Occipital lobe (tissue), 2 donors: ENCODE data around the gene TRAF3. TPM values are rescaled to one million over a fixed set of nuclear protein-coding genes. Genes with fewer than 3 reads are reported as not detected.
"Not testable (repeated sequence)": the region's sequence is repeated elsewhere in the genome, so short reads cannot be mapped to it uniquely, and the experiment has no call there.

ENCODE experiments used
- DNase-seq: peaks from one replicate; lab custom pipeline; 2025; lab: John Stamatoyannopoulos, UW
- total RNA-seq: library from RNA; depleted of rRNA; stranded (reverse); fragments of >200 nt; gene quantifications from one replicate; pipeline ENCODE4 v1.2.3, GENCODE V29; 2014

The TRAF3 gene
- total RNA-seq, 1 donor from 2014 or later, result 20.1 TPM

DNA sequence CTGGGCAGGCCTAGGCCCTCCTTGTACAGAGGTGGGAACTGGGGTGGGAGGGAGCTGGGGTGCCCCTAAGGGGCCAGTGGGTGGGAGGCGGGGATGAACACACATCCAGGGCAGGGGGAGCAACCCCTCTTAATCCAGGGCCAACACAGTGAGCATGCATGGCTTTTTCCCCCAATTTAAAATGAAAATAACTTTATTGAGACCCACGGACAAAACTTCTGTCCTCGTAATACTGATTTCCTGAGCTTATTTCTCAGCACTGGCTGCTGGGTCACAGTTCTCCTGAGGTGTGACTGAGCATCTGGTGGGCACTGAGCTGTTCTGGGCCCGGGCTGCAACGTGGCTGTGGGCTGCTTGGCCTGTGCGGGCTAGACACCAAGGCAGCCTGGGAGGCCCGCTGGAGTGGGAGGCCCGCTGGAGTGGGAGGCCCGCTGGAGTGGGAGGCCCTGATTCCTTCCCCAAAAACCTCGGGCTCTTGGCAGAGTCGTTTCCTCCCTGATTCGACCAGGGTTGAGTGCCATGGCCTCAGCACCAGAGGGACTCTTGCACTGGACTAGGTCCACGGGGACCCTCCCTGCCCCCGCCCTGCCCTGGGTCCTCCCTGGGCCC is 24.9 kb upstream of the TRAF3 start:
- no peak for DNase-seq

DNA sequence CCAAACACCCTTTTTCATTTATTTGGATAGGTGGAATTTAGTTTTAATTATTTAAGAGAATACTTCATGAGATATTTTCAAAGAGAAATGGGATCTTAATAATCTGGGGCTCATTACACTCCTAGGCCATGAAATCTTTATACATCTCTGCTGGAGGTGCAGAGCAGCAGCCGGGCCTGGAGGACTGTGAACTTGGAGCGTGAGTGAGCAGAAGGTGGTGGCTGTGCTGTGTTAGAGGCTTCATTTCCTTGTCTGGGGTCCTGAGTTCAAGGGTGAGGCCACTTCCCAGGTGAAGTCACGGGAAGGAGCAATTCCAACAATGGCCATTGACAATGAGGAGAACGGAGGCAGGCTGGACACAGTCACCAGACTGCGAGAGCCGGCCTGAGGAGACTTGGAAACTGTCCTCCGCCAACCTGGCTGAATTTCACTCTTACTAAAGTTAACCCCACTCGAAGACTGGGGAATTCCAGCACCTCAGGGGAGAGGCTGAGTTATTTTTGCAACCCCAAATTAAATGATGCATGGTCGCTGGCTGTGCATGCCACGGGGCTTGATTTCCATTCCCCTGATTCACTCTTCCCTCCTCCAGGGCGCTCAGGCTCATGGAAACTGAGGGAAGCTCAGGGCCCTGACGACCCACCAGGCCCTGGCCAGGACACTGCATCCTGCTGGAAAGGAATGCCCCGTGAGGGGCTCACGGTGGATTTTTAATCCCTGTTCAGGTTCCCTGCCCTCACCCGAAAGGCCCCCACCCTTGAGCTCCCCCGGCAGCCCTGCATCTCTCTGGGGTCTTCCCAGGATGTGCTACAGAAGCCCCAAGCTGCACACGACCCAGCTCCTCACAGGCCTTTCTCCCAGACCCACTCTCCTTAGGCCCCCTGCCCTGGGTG is 22.6 kb upstream of the TRAF3 start:
- no peak for DNase-seq

DNA sequence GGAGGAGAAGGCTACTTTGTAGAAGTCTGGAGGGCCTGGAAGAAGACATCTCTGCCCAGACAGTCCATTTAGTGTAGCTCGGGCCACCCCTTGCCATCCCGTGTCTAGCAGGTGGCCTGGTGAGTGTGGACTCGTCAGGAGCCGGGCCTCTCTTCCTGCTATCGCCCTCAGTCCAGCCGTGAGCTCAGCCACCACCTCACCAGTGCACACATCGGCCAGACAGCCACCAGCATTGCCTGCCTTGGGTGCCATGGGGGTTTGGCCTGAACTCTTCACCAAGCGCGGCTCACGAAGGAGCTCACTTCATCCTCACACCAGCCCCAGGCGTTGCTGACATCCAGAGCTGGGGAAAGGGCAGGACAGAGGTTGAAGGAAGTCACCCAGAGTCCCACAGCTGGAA is 19.6 kb upstream of the TRAF3 start:
- DNase-seq, result no peak

DNA sequence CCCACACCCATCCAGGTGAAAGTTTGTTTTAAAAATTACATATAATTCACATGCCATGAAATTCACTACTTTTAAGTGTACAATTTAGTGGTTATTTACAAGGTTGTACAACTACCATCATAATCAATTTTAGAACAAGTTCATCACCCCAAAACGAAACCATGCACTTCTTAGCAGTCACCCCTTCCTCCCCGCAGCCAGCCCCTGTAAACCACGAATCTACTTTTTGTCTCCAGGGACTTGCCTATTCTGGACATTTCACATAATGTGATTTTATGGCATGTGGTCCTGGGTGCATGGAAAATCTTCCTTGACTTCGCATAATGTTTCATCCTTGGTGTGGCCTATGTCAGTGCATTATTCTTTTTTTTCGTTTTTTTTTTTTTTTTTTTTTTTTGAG is 19.2 kb upstream of the TRAF3 start:
- no peak for DNase-seq

DNA sequence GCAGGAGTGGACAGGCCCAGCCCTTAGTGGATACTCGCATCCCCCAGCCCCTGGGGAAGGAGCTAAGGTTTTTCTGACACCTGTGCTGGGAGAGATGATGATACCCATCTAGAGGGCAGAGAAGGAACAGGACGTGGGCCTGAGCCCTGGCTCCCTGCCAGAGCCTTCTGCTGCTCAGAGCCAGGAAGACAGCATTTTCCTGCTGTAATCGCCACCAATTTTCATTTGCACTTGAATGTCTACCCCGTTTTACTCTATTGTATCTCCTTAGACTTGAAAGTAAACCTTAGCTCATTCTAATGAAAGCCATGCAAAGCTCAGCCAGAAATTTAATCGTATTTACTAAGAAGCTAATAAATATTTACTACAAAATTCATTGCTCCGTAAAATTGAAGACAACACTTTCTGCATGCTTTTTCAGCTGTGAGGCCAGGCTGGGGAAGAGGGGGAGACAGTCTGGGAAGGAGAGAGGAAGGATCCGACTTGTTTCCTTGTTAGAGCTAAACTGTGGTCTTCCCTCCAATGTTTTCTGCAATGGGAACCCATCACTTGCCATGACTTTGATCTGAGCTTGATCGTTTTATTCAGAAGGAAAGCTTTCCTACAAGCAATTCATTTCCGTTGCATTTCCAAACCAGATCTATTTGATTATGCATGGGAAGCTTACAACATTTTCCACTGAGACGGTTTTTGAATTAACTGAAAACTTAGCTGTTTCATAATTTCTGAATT is 17.6 kb upstream of the TRAF3 start:
- no peak for DNase-seq

DNA sequence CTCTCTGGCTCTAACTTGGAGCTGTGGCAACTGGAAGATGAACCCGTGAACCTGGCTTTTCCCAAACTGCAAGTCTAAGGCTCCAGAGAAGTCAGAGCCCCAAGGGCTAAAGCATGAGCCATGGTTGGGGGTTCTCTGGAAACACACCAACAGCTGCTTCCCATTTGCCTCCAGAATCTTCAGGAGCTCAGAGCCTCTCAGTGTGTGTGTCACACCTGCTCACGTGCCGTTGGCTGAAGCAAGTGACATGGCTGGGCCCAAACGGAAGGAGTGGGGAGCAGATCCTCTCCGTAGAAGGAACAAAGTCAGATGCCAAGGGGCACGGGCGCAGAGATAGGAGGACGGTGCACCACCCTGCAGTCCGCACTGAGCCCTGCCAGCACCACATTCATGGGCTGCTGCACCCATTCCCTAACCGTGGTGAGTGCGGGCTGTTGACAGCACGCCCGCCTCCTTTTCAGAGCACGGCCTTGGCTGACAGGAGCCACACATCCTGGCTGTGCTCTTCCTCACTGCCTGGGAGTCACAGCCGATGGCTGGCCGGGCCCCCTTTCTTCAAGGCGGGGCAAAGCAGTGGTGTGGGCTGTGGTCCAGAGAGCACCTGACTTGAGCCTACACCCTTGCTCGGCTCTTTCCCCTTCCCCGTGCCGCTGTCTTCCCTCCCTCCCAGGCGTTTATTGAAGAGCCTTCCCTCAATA is 16.6 kb upstream of the TRAF3 start:
- DNase-seq, result no peak

DNA sequence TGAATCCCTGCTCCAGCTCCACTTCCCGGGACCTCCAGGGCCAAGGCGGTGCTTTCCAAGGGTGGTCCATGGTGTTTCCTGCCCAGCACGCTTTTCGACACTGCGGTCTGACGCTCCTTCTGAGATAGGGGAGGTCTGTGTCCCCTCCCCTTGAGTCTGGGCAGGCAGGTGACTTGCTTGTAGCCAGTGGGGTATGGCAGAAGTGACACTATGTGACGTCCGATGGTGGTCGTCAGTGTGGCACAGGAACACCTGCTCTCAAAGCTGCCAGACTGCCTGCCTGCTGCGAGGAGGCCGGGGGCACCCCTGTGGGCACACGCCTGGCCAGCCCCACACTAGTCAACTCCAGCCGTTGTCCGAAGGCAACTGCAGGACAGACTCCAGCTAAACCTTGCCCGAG is 16.0 kb upstream of the TRAF3 start:
- no peak for DNase-seq

DNA sequence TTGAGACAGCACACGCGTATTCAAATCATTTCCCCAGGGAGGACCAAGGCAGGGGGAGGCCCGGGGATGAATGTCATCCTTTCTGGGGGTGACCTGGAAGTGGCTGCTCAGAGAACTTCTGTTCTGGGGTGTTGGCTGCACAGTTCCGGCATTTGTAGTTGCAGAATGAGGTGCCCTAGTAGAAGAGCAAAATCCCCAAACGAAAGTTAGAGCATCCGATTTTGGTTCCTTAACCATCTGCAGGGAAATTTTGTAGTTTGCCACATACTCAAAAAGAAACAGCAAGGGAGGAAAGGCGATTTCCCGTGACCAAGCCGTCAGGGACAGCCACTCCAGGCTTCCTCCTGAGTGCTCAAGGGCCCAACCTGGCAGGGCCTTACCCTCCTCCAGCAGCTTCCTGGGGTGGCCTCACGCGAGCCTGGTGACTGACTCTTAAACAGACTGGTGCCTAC is 13.0 kb upstream of the TRAF3 start:
- DNase-seq, result no peak

DNA sequence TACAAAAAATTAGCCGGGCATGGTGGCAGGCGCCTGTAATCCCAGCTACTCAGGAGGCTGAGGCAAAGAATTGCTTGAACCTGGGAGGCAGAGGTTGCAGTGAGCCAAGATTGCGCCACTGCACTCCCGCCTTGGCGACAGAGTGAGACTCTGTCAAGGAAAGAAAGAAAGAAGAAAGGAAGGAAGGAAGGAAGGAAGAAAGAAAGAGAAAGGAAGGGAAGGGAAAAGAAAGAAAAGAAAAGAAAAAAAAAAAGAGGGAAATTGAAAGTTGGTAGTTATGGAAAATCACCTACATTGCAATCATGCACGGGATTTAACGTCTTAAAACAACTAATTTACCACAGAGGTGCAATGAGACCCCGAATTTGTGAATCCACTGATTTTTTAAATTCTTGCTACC is 11.5 kb upstream of the TRAF3 start:
- not testable (repeated sequence) for DNase-seq

DNA sequence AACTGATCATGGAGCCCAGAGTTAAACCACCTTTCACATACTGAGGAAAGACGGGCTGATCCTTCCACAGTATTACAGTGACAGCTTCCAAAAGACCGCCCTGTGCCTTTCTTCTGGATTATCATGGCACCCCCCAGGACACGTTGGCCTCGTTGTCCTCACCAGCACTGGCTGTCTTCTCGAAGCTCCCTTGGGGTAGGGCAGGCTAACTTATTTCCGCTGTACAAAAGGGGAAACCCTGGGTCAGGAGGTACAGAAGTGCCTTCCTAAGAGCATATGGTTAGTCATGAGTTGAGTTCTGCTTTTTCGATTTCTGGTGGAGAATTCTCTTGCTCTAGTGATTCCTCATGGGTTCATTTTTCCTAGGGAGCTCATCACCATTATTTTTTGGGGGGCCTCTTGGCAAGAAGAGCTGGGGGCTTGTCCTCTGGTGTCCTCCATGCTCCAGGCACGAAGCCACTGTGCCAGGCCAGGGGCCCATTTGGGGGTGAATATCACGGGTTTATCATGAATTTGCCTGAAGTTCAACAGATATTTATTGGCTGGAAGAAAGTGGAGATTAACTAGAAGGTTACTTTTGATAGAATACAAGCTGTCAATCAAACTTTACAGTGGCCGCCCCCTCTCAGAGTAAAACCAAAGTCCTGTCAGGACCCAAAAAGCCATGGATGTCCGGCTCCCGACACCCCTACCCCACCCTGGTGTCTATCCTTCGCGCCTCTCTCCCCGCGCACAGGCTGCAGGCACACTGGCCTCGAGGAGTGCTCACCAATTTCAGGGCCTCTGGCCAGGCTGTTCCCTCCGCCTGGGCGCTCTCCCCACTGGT is 8.8 kb upstream of the TRAF3 start:
- no peak for DNase-seq

DNA sequence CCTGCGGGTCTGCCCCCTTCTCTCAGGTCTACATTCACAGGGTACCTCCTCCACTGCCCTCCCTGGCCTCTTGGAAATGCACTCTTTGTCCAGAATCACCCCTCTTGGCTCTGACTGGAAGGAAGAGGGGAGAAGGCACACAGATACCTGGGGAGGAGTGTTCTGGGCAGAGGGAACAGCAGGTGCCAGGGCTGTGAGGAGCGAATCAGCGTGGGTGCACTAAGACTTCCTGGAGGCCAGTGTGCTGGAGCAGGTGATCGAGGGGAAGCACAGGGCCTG is 8.3 kb upstream of the TRAF3 start:
- no peak for DNase-seq

DNA sequence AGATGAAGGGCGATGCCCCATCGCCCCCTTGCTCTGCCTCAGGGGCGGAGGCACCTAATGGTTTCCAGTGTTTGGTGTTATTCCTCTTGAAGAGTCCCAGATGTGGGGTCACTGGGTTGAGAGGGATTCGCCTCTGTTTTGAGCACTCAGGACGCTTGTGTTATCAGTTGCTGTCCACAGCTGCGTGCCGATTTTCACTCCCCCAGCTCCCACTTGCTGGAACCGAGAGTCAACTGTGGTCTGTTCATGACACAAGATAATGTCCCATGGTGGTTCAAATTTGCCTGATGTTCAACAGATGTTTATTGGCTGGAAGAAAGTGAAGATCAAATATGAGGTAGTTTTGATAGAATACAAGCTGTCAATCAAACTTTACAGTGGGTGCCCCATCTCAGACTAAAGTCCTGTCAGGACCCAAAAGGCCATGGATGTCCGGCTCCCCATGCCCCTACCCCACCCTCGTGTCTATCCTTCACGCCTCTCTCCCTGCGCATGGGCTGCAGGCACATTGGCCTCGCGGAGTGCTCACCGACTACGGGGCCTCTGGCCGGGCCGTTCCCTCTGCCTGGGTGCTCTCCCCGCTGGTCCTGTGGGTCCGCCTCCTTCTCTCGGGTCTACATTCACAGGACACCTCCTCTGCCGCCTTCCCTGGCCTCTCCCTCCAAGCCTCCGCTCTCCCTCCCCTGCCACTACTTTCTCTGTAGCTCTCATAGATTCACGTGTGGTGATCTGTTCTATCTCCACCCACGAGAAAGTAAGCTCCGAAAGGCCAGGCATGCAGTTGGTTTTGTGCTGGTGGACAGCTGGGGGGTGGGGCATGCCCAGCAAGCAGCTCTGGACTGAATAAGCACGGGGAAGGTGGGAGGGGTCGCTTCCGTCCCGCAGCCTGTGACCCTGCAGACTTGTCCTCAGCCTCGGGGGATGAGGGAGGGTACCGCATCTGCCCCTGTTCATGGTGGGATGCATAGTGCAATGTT is 6.8 kb upstream of the TRAF3 start:
- no peak for DNase-seq

DNA sequence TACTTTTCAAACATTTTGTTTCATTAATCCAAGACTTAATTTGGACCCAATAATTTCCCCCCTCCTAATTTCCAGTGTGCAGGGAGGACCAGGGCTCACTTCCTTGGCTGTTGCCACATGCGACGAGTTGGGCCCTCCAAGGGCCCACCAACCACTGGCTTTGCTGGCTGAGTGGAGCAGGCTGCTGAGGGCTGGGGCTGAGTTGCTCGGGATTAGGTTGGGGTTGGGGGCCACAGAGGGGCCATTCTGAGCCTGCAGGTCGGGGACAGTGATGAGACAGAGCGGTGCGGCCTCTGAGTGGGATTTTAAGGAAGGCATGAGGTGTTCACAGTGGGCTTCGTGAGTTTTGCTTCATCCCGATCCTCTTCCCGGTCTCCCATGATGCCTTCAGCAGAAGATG is 6.1 kb upstream of the TRAF3 start:
- no peak for DNase-seq

DNA sequence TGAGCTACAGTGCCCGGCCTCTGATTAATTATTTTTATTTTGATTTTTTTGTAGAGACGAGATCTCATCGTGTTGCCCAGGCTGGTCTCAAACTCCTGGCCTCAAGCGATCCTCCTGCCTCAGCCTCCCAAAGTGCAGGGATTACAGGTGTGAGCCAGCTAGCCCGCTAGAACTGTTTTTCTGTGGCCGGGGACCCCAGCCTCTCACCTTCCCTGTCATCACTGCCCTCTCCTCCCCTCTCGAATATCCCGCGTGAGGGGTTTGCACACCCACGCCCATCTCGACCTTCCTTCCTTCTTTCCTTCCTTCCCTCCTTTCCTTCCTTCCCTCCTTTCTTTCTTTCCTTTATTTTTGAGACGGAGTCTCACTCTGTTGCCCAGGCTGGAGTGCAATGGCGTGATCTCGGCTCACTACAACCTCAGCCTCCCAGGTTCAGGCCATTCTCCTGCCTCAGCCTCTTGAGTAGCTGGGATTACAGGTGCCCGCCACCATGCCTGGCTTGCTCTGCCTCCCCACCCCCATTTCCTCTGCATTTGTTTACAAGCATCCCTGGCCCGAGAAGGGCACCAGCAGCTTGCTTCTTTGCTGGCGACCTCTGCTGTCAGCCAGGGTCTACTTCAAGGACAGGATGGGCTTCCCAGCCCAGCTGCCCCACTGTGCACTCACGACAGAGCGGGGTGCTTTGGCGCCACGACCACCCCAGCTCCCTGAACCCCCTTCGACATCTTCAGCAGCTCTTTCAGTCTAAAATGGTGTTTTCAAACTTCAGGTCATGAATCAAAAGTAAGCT is 4.3 kb upstream of the TRAF3 start:
- DNase-seq, result no peak

DNA sequence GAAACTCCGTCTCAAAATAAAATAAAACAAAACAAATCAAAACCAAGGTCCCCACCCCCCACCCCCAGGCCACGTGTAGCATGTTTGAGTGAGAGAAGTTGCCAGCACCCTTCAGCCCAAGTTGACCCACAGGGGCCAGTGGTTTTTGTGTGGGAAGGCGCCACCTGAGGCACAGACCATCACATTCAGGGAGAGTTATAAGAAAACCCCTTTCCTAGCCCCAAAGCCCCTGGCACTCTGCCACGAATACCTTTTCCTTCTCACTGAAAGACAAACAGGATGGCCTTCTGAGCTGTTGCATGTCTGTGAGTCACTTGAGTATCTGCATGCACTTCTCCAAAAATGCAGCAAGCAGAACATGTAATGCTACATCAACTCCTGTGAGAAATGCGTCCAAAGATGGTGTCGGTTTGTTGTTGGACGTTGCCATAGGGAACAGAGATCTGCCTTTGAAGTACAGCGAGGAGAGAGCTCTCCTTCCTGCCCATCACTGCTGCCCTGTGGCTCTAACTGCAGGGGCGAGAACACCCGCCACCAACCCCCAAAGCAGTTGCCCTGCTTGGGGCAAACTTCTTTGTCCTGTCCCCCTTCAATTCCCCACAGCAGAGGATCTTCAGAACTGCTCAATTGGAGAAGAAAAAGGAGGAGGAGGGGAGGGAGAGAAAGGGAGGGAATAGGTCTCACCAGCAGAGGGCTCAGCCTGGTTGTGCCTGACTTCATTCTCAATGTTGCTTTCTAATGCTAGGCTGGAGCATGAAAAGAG is 2.7 kb upstream of the TRAF3 start:
- DNase-seq, result no peak

DNA sequence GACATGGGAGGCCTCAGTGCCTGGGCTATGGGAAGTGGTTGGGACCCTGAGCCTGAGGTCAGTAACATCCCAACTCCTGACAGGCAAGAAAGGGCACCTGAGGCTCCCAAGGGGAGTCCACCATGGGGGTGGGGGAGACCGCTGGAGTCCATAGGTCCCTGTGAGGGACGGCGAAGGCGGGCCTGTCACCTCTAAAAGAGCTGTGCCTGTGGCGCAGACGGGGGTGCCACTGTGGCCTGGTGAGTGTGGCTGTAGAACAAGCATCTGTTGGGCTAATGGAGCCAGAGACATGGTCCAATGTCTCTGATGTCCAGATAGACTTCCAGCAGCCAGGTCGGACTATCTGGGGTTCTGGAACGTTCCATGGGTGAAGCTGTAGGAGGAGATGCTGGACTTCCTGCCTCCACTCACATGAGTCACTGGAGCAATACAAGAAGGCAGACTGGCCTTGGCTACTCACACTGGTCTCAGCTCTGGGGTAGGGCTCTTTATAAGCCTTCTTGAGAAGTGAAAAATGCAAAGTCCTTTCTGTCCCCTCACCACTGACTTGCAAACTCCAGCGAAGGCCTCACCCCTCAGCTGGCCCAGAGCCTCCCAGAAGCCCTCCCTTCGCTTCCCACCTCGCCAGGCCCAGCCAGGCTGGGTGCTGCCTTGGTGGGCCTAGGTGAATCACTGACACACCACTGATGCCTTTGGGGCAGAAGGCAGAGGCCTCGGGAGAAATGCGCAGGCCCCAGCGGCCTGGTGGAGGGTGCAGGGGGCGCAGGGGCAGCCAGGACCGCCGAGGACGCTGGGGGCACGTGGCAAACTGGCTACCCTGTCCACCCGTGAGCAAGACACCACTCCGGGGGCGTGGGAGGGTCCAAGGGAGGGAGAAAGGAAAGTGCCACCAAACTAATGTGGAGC is 1.1 kb upstream of the TRAF3 start:
- DNase-seq, result no peak

DNA sequence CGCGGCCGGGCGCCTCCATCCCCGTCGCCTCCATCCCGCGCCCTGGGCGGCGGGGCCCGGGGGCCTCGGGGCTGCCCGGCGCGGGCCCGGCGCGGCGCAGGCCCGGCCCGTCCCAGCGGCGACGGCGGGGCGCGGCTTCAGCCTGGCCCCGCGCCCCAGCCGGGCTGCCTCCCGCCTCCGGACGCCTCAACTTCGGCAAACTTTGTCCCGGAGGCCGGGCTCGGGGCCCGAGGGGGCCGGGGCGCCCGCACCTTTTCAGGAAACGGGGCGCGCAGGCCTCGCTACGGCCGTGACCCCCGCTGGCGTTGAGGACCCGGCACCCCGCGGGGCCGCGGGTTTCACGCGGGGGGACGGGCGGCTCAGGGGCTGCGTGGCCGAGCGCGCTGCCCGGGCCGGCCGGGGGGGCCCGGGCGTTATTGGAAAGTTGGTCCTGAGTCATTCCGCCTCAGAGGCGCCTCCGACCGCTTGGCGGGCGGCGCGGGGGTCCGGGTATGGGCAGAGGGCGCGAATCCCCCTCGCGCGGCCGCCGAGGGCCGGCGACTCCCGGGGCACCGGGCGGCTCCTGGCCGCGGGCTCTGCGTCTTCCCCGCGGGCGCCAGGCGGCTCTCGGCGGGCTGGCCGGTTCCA is 575 bp downstream of the TRAF3 start:
- no peak for DNase-seq
